ENCODE data around the gene SSTR3.

GRCh38 chr22:37177755-37178154 is 34.5 kb downstream of the SSTR3 start:
- TF ChIP-seq CTCF (conservative IDR thresholded peaks at IDR 0.05) (no peak), ZFX (IDR thresholded peaks at IDR 0.05) (no peak)
